Measurements from ENCODE around the gene THEM4.
A peak's percentile ranks its signal among the peaks of the same experiment; 100 is the strongest.

The THEM4 gene

GRCh38 chr1:151838222-151839081 is 70.9 kb downstream of the THEM4 start:
- DNase-seq (ENCODE audit: low read depth in 3 of 3): peak in 1 of 3 experiments; percentile 41

- DNase-seq (ENCODE audit: low read depth in 3 of 3): no peak
Observed at GRCh38 chr1:151837884-151838221, 71.5 kb downstream of the THEM4 start.

GRCh38 chr1:151837197-151837596 is 72.1 kb downstream of the THEM4 start:
- no peak for DNase-seq (ENCODE audit: low read depth in 3 of 3)

GRCh38 chr1:151835596-151835995 is 73.7 kb downstream of the THEM4 start:
- no peak for DNase-seq (ENCODE audit: low read depth in 3 of 3)

- DNase-seq (ENCODE audit: low read depth in 3 of 3): no peak
Observed at GRCh38 chr1:151834239-151834638, 75.1 kb downstream of the THEM4 start.

GRCh38 chr1:151833172-151833900 is 76.0 kb downstream of the THEM4 start:
- DNase-seq (ENCODE audit: low read depth in 3 of 3): no peak

- no peak for DNase-seq (ENCODE audit: low read depth in 3 of 3)
Observed at GRCh38 chr1:151832318-151832980, 76.9 kb downstream of the THEM4 start.

GRCh38 chr1:151831605-151832004 is 77.7 kb downstream of the THEM4 start, which contains the start of gene RORC:
Gene RORC (minus strand): TSS chr1:151831802. CDS start chr1:151831764, 38 bp downstream.
- DNase-seq (ENCODE audit: low read depth in 3 of 3): no peak

GRCh38 chr1:151831256-151831591 is 78.1 kb downstream of the THEM4 start:
- DNase-seq (ENCODE audit: low read depth in 3 of 3): no peak

- DNase-seq (ENCODE audit: low read depth in 3 of 3): no peak
Observed at GRCh38 chr1:151830055-151830454, 79.3 kb downstream of the THEM4 start.

- DNase-seq (ENCODE audit: low read depth in 3 of 3): no peak
Observed at GRCh38 chr1:151829352-151830046, 79.8 kb downstream of the THEM4 start.

- no peak for DNase-seq (ENCODE audit: low read depth in 3 of 3)
Observed at GRCh38 chr1:151828921-151829320, 80.4 kb downstream of the THEM4 start.

GRCh38 chr1:151827853-151828252 is 81.5 kb downstream of the THEM4 start:
- DNase-seq (ENCODE audit: low read depth in 3 of 3): no peak

GRCh38 chr1:151825751-151826660 is 83.3 kb downstream of the THEM4 start:
- DNase-seq (ENCODE audit: low read depth in 3 of 3): peak in 1 of 3 experiments; percentile 47

GRCh38 chr1:151825204-151825603 is 84.1 kb downstream of the THEM4 start:
- DNase-seq (ENCODE audit: low read depth in 3 of 3): no peak

All from stimulated activated CD4-positive, alpha-beta T cell treated with anti-CD3 and anti-CD28 coated beads, TNF-alpha, amount 100 ng/mL, for 24 hours (primary cell).